Small intestine (tissue), 7 donors: ENCODE results near the gene RERE. TPM values are rescaled to one million over a fixed set of nuclear protein-coding genes. Genes with fewer than 3 reads are reported as not detected.

ENCODE experiments used
- DNase-seq, 2 donors: peaks; one replicate each; pipeline versions ENCODE4 v3.0.0 to v3.0.0-alpha.2; 2013
- FAIRE-seq: peaks from 2 replicates; lab custom pipeline; 2012; peaks lifted over from hg19 to GRCh38; lab: Jason Lieb, UNC
- H3K27ac ChIP-seq, 3 donors: one replicate each; pipeline ENCODE4 v1.5.1; 2013; ENCODE audit warnings: low read length in 2 of 3, mild to moderate bottlenecking in 2 of 3, control low read depth in 1 of 3, inconsistent platforms in 1 of 3, low read depth in 1 of 3, moderate library complexity in 1 of 3
- H3K27me3 ChIP-seq, 3 donors: one replicate each; pipeline ENCODE4 v1.6.1; 2013; ENCODE audit warnings: low read length in 3 of 3, inconsistent platforms in 1 of 3; ENCODE audit not compliant: control insufficient read depth in 3 of 3, insufficient read depth in 3 of 3
- H3K36me3 ChIP-seq, 3 donors: one replicate each; pipeline ENCODE4 v1.6.1; 2013; ENCODE audit warnings: low read length in 3 of 3, inconsistent platforms in 1 of 3, low read depth in 1 of 3, mild to moderate bottlenecking in 1 of 3, moderate library complexity in 1 of 3; ENCODE audit not compliant: control insufficient read depth in 3 of 3, insufficient read depth in 2 of 3
- H3K4me1 ChIP-seq, 3 donors: one replicate each; pipeline ENCODE4 v1.6.1; 2013; ENCODE audit warnings: low read length in 2 of 3, inconsistent platforms in 1 of 3, low read depth in 1 of 3, mild to moderate bottlenecking in 1 of 3, moderate library complexity in 1 of 3; ENCODE audit not compliant: control insufficient read depth in 3 of 3, insufficient read depth in 2 of 3
- H3K4me3 ChIP-seq, 3 donors: one replicate each; pipeline ENCODE4 v1.5.1; 2013; ENCODE audit warnings: low read length in 3 of 3, control low read depth in 1 of 3, inconsistent platforms in 1 of 3, low read depth in 1 of 3, mild to moderate bottlenecking in 1 of 3, moderate library complexity in 1 of 3
- H3K9me3 ChIP-seq, 2 donors: one replicate each; pipeline ENCODE4 v1.6.1; 2013; ENCODE audit warnings: low read depth in 1 of 2, low read length in 1 of 2; ENCODE audit not compliant: control insufficient read depth in 2 of 2, insufficient read depth in 1 of 2
- WGBS, 3 donors: extraction: QIAGEN DNeasy Blood & Tissue Kit; methylation state at CpG; one replicate each; pipeline ENCODE4 v1.1.7; 2013; 5-methylcytosine and 5-hydroxymethylcytosine counted together
- polyA plus RNA-seq, 4 donors: library from polyadenylated mRNA; stranded (reverse) in 3 of 4; unstranded in 1 of 4; fragments of 200-250 nt in 3 of 4; fragments of 120-200 nt in 1 of 4; gene quantifications; one replicate each; pipeline versions ENCODE4 v1.2.1 to v1.2.3, GENCODE V29; 2013
- donor health status: healthy with polysubstance abuse.
- donor health status: control.
- donor health status: control.
- donor health status: Bipolar disorder and iron deficiency.
- donor health status: healthy.

RERE gene
- polyA plus RNA-seq, 4 donors: 19.5 to 66.8 (median 25.8) TPM

DNA sequence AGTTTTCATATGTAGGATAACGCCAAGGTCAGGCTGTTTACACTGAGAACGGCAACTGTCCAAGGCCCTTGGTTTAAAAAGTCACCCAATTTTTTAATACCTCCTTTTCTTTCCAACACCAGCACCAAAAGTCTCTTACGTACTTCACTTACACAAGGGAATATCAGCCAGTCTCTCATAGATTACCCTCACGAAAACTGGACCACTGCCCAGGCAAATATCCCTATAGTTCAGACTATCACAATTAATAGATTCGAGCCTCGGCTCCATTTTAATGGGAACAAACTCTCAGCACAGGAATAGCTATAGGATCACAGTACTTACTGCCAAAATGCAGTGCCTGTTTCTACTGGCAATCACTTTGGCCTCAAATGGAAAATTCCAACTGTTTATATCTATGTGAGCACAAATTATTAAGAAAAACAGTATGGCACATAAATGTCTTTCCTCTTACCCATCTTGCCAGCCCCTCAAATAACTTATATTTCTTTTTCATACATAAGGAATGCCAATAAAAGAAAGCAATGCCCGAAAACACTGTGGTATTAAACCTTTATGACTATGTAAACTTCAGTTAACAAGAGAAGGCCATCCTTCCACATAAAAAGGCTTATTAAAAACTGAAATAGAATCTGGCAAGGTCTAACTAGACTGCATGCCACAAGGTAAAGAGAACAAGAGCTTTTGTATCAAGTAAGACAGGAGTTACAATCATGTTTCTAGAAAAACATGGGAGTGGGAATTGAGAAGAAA lies 401.7 kb downstream of the RERE start:
- Histone ChIP-seq H3K36me3 (peaks cover under 1 to 26% (median 5%) of the 10 kb centered on the region in 3 donors), H3K27me3 (no peaks in the 10 kb centered on the region), H3K4me3 (no peak overlapping the region), H3K9me3 (no peaks in the 10 kb centered on the region), H3K27ac (no peak overlapping the region), H3K4me1 (peaks cover 16 to 52% (median 39%) of the 10 kb centered on the region in 3 donors)
- DNase-seq: no peak
- WGBS, 3 donors: 21 to 47% (median 42%) methylated on average over 7 of the region's 7 CpGs
- no peak for FAIRE-seq

DNA sequence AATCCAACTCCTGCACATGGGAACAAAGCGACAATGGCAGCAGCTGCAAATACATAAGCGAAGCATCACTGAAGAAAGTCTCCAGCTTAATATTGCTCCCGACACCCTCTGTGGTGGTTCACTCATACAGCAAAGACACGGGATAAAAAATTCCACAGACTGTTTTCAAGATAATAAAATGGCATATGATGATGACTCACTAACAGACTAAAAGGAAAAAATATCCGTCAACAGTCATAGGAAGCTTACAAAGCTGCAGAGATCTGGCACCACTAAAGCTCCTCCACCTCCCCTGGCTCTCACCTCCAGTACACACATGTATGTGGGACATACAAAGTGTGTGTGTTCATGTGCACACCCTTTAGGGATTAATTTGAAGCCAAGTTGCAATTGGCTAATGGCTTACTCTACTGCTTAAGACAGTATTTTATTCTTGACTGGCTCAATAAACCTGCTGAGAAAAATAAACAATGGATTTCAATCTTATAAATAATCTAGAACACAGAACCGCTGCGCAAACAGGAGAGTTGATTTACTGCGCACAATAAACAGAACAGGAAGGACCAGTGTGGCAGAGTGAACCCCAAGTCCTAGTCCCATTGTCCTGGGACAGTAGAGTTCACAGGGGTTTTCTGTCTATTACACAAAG lies 405.1 kb downstream of the RERE start:
- Histone ChIP-seq H3K27ac (peak overlapping the region; percentile 41 to 84 (median 74)), H3K4me1 (peaks cover 19 to 57% (median 44%) of the 10 kb centered on the region in 3 donors), H3K4me3 (no peak overlapping the region), H3K36me3 (peaks cover 0 to 30% (median 2%) of the 10 kb centered on the region in 3 donors), H3K27me3 (no peaks in the 10 kb centered on the region), H3K9me3 (no peaks in the 10 kb centered on the region)
- FAIRE-seq (no peak), DNase-seq (peak; percentile 57 to 70)
- 31 to 49% (median 44%) methylated on average over 8 of the region's 8 CpGs for WGBS, 3 donors

DNA sequence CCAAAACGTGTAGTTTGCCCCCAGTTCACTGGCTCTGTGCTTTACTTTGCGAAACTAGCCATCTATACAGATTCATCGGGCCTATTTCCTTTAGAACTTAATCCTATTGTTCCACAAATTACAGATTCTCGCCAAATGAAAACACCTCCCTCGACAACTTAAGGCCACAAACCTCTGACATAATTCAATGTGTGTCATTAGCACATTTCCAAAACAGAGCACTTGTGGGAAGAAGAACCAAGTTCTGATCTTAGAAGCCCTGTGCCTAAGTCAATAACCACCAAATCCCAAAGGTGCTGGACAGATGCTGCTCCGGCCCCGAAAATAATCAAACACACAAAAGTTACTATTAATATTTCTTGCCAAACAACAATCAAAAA lies 405.6 kb downstream of the RERE start:
- H3K27ac ChIP-seq: peak overlapping the region; percentile 41 to 74 (median 74)
- no peak overlapping the region for H3K4me3 ChIP-seq
- H3K36me3 ChIP-seq: peaks cover 0 to 33% (median 2%) of the 10 kb centered on the region in 3 donors
- 41 to 53% (median 48%) methylated on average over 7 of the region's 7 CpGs for WGBS, 3 donors
- peaks cover 18 to 61% (median 43%) of the 10 kb centered on the region in 3 donors for H3K4me1 ChIP-seq
- no peaks in the 10 kb centered on the region for H3K9me3 ChIP-seq
- FAIRE-seq (no peak), DNase-seq (no peak)
- H3K27me3 ChIP-seq: no peaks in the 10 kb centered on the region

DNA sequence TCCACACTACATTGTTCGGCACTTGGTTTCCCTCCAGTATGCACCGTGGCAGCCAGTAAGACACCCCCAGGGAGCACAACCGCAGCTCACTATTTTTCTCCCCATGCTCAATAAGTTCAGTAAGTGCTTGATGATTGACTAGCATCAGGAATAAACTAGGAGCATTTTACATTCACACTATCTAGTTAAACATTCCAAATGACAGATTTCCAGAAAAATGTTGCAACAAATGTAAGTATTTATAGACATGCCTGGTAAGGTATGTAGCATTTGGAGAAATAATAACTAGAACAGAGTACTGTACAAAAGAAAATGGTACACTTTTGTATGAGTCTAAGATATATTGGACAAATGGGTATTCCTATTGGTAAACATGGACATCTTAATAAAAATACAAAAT lies 406.6 kb downstream of the RERE start:
- Histone ChIP-seq H3K9me3 (no peaks in the 10 kb centered on the region), H3K27ac (peak overlapping the region in 1 of 3 donors; percentile 86), H3K4me1 (peaks cover 16 to 61% (median 43%) of the 10 kb centered on the region in 3 donors), H3K4me3 (no peak overlapping the region), H3K27me3 (no peaks in the 10 kb centered on the region), H3K36me3 (peaks cover 0 to 38% (median 4%) of the 10 kb centered on the region in 3 donors)
- WGBS, 3 donors: 87 to 93% (median 87%) methylated on average over 3 of the region's 3 CpGs
- no peak for FAIRE-seq
- DNase-seq: no peak

DNA sequence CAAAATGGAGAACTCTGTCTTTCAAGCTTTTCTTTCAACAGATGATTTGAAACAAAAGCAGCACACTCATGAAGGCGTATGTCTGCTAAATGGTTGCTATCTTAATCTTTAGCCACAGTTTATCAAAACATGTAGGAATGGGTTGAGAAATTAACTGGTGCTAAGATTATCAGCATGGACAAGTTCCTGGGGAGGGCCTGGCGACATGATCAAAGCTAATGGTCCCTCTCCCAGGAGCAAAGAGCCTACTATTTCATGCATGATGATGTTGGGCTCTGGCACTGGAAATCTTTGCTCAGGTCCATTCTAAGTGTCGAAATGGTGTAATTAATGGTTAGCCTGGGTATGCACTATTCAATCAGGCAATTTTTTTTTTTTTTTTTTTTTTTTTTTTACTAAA lies 407.8 kb downstream of the RERE start:
- WGBS, 3 donors: 23 to 59% (median 38%) methylated on average over 3 of the region's 3 CpGs
- Histone ChIP-seq H3K36me3 (peaks cover 0 to 46% (median 4%) of the 10 kb centered on the region in 3 donors), H3K9me3 (no peaks in the 10 kb centered on the region), H3K4me1 (peaks cover 18 to 57% (median 46%) of the 10 kb centered on the region in 3 donors), H3K27me3 (no peaks in the 10 kb centered on the region), H3K27ac (peak overlapping the region; percentile 69 to 96 (median 86)), H3K4me3 (no peak overlapping the region)
- DNase-seq (peak; percentile 54 to 61), FAIRE-seq (no peak)

DNA sequence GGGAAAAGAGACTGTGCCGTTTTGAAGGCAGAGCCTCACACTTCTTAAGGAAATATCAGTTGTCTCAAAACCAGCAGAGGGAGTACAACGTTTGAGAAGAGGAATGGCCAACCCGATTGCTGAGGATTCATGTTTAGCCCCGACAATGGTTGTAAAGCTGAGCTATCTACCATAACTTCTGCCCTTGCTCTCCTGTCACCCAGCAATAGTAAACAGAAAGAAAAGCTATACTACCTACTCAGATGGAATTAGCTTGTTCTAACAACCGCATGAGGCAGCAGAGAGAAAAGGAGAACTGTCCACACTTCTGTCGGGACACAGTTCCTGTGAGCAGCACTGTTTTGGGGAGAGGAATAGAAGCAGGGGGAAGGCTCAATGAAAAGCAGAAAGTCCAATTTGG lies 408.3 kb downstream of the RERE start:
- FAIRE-seq: no peak
- H3K36me3 ChIP-seq: peaks cover 0 to 48% (median 8%) of the 10 kb centered on the region in 3 donors
- DNase-seq: peak; percentile 76 to 80
- H3K9me3 ChIP-seq: no peaks in the 10 kb centered on the region
- no peak overlapping the region for H3K4me3 ChIP-seq
- H3K27ac ChIP-seq: peak overlapping the region; percentile 69 to 96 (median 86)
- H3K27me3 ChIP-seq: no peaks in the 10 kb centered on the region
- 5 to 12% (median 6%) methylated on average over 6 of the region's 6 CpGs for WGBS, 3 donors
- peaks cover 19 to 57% (median 46%) of the 10 kb centered on the region in 3 donors for H3K4me1 ChIP-seq

DNA sequence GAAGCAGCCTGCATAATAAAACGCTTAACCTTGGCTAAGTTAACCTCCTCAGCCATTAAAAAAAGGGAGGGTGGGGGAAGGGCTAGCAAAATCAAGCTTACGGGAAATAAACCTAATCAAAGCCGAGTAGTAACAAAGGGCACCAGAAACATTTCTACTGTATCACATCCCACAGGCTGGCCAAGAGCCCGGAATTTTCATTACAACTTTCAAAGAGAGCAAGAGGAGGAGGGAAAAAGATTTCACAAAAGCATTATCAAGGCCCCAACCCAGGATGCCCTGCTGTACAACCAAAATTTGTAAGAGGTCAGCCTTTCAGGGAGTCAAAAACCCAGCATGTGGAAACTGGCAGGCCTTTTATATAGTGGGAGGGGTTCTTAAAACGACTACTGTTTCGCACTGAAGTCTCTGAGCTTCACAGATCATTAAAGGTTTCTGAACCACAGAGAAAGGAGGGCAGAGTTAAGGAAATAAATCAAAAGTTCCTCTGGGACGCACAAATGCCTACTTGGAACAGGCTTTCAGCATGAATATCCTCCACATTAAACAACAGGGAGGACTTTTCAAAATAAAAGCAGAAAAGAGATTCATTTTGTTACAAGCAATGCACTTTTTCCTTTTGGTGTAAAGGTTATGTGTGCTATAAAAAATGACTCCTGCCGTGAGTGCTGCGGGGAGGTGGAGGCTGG lies 409.1 kb downstream of the RERE start:
- Histone ChIP-seq H3K36me3 (peaks cover 0 to 48% (median 8%) of the 10 kb centered on the region in 3 donors), H3K4me1 (peaks cover 19 to 57% (median 46%) of the 10 kb centered on the region in 3 donors), H3K27me3 (no peaks in the 10 kb centered on the region), H3K27ac (peak overlapping the region; percentile 69 to 96 (median 86)), H3K4me3 (no peak overlapping the region), H3K9me3 (no peaks in the 10 kb centered on the region)
- 14 to 35% (median 28%) methylated on average over 9 of the region's 9 CpGs for WGBS, 3 donors
- FAIRE-seq (no peak), DNase-seq (peak; percentile 73 to 95)

DNA sequence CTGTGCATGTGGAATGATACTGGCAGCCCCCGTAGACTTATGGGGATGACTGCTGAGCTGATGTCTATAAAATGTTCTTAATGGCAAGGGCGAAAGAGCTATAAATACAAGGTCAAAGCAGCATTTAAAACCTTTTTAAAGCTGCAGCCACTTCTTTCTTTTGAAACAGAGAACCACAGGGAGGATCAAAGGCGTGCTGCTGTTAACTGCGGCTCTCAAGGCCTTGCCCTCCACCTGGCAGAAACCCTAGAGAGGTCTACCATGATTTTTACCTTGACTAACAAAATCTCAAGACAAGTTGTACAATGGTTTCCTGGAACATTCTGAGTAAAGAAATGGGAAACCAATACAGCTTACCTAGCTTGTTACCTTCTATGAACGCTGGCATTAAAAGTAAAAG lies 409.8 kb downstream of the RERE start:
- Histone ChIP-seq H3K27me3 (no peaks in the 10 kb centered on the region), H3K36me3 (peaks cover 0 to 46% (median 8%) of the 10 kb centered on the region in 3 donors), H3K27ac (peak overlapping the region; percentile 64 to 96 (median 86)), H3K4me3 (no peak overlapping the region), H3K9me3 (no peaks in the 10 kb centered on the region), H3K4me1 (peaks cover 19 to 56% (median 42%) of the 10 kb centered on the region in 3 donors)
- 18 to 55% (median 44%) methylated on average over 5 of the region's 5 CpGs for WGBS, 3 donors
- DNase-seq (no peak), FAIRE-seq (no peak)
